NOMO-1 treated with dmso at 0.1 percent for 144 hours (cell line): ENCODE data around the gene RBM33.

ENCODE experiments used
- DNase-seq: peaks from one replicate; lab custom pipeline; 2025; ENCODE audit not compliant: unreplicated experiment; lab: John Stamatoyannopoulos, UW

Gene RBM33

GRCh38 chr7:155741805-155742204 lies 97.3 kb downstream of the RBM33 start:
- DNase-seq: no peak

- DNase-seq: no peak
Observed at GRCh38 chr7:155743177-155743576, 98.7 kb downstream of the RBM33 start.

GRCh38 chr7:155744971-155745683 lies 100.7 kb downstream of the RBM33 start:
- DNase-seq: no peak

GRCh38 chr7:155745737-155746136 lies 101.3 kb downstream of the RBM33 start:
- DNase-seq: no peak

- no peak for DNase-seq
Observed at GRCh38 chr7:155746188-155746587, 101.7 kb downstream of the RBM33 start.

DNA sequence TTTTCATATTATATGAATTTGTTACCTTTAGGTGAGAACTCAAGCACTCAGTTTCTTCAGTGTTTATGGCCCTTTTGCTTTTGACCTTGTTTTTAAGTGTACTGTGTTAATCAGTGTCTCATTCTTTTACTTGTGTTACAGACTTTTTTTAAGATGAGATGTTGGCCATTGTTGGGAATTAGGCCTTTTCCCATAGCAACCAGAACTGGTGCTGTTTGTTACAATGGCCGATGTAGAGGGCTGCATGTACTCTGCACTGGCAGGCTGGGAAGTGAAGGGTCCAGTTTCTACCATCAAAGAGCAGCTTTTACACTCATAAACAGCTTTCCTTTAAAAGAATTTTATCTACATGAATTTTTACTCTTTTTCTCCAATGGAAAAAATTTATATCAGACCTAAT lies 102.7 kb downstream of the RBM33 start:
- no peak for DNase-seq

DNA sequence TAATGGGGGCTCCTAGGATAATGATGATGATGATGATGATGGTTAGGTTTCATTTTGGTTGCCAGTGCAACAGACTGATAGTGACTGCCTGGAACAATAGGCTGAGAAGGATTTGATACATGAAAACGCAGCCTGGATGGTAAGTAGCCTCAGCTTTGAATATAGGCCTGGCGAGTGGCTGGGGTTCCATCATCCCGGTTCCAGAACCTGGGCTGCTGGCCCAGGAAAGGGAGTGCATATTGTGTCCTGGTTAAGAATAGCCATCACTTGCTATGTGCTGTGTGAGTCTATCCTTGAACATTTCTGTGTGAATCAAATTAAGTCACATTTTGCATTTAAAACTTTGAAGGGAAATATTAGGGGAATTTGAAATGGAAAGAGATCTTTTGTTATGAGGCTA lies 105.1 kb downstream of the RBM33 start:
- no peak for DNase-seq

DNA sequence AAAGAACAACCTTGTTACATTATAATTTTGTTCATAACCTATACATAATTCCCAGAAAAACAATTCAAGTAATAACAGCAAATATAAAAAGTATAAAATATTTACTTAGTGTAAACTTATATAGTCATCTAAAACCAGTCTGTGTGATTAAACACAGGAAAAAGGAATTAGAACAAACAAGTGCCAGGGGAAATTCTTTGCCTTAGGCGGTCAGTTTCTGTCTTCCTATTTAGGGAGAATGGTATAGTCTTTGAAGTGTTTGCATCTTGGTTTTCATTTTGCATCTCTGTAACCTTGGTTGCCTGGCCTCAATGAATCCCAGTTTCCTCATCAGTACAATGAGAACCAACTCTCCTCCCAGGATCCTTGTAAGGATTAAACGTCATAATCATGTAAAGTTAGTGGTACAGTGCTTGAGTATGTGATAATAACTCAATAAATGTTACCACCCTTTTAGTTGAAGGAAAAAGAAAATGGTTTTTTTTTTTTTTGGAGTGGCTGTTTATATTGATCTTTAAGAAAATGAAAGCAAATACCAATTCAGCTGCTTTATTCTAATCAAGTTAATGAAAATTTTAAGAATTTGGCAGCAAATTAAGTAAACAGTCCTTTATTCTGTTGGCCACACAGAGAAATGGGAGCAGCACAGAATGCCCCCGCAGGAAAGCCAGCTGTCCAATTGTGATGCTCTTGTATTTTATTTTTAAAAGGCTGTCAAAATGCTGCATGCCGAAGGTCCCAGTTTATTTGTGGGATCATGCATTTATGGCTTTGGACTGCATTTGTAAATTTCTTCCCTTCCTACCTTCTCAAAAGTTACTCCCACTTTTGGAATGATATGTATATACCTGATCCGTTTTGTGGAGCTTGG lies 106.0 kb downstream of the RBM33 start:
- DNase-seq: no peak

DNA sequence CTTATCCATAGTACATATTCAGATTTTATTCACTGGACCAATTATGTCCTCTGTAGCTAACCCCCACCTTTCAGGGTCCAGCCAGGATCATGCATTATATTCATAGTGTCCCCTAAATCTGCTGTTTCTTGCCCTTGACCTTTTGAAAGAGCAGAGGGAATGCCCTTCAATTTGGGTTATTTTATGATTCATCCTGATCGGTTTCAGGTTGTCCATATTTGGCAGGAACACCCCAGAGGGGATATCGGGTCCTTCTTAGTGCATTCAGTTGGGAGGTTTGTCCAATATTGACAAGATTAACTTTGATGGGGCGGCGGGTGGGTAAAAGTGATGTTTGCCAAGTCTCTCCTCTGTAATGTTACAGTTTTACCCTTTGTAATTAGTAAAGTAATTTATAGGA lies 106.9 kb downstream of the RBM33 start:
- no peak for DNase-seq

DNA sequence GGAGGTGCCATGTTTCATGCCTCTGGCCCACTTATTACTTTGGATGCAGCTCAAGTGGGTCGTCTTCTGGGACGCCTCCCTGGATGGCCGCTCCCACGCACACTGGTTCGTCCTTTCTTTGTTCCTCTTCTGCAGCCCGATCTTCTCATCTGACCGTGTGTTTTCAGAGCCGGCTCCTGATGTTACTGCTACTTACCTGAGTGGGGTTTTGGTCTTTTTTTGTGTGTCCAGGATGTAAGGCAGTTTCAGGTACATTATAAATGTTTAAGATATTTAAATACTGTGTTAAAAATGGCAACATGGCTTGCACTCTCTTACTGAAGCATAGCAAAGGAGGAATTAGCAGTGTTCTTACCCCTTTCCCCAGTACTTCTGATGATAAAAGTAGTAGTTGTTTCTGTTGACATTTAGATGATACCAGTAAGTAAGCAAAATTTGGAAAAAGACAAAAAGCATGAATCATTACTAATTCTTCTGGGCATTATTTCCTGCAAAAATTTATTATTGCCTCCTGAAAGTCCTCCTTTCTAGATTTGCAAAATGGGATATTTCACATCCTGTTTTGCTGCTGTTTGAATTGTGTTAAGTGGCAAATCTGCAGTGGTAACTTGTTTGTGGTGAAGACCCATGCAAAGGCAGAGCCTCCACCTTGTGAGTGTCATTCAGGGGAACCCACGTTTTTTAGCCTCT lies 108.4 kb downstream of the RBM33 start:
- DNase-seq: no peak

DNA sequence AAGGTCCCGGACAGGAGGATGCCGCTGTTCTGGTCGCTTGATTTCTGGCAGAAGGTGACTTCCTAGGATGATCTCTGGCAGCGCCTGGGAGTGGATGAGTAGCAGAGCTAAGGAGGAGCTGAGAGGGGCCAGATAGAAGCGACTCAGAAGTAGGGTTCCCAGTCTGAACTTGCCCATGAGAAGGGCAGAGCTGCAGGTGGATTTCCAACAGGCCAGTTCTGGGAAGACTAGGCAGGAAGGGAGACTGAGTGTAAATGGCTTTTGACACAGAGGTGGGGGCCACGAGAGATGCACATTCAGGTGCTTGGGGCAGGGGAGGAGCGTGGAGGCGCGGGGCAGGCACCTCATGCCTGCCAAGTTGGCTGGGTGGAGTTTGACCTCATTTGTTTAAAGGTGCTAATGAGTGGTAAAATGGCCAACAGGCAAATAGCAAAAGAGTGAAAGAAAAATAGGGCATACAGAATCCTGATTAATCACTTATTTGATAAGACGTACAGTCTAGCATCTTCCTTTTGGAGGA lies 109.0 kb downstream of the RBM33 start:
- no peak for DNase-seq

GRCh38 chr7:155754165-155754564 lies 109.7 kb downstream of the RBM33 start:
- no peak for DNase-seq

DNA sequence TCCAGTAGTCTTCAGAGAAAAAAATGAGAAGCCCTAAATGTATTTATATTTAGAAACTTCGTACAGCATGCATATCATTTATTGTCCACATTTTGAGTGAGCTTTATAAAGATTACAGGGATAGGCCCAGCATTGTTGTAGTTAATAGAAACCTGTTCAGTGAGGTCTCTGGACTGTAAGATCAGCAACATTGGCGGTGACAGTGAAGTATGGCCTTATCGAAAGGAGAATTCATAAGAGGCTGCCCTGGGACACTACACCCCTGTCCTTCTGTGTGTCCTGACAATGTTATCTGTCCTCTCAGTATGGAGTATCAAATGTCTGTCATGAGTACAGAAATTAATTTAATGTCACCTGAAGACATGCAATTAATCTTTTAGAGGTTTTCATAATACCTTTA lies 110.6 kb downstream of the RBM33 start:
- DNase-seq: no peak

DNA sequence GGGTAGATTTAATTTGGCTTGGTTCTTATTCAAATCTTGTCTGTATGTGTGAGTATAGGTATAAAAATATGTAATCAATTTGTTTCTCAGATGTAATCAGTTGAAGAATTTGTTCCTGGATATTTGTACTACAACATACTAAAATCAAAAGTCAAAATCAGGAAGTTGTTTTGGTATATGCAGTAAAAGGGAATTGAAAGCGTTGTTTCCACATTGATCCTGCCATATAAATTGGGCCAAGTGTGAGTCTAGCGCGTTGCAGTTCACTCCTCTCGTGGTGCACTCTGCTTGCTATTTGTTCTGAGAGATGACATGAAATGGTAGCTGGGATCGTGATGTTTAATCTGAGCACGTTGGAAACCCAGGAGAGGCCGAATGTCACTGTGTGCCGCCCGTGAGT lies 111.9 kb downstream of the RBM33 start:
- peak; percentile 28 for DNase-seq

GRCh38 chr7:155758348-155758747 lies 113.9 kb downstream of the RBM33 start:
- no peak for DNase-seq

DNA sequence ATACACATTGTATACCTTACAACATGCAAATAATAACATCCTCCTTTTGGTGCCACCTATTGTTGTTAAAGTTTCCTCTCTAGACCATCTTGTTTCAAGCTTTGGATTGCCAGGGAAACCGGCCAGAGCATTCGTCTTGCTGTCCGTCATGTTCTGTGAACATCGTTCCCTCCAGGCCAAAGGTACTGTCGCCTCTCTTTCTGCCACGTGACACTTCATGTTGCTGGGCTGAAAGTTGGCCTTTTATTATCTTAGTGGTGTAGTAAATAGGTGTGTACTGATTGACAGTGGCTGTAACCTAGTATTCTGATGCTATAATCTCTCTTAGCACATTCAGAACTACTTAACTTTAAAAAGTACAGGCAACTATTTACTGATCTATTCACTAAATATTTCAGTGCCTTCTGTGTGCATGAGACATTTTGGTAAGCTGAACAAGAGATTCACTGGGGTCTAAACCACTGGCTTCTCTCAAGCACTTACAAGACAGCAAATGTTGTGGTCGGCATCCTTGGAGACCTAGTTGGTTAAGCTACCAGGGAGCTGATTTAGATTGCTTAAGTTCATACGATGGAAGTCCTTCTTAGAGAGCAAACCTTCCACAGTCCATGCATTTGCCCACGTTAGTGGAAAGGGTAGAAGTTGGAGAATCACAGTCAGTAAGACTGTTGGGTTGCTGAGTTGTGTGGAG lies 115.4 kb downstream of the RBM33 start:
- DNase-seq: no peak

- no peak for DNase-seq
Observed at GRCh38 chr7:155761162-155761561, 116.7 kb downstream of the RBM33 start.

DNA sequence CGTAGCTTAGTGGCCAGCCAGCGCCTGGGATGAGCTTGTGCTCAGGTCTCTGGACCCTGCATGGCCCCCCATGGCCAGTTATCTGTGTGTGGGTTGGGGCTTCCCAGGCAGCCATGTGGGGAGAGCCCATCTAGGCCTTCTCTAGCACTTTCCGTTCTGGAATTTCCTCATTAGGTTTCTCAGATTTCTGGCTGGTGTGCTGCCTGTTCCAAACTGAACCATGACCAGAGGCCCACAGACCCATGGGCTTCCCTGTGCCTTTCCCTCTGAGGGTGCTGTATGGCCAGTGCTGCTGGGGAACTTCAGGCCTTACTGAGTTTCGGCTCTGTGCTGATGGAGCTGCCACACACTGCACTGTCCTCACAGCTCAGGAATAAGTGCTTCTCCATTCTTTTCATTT lies 117.6 kb downstream of the RBM33 start:
- no peak for DNase-seq

DNA sequence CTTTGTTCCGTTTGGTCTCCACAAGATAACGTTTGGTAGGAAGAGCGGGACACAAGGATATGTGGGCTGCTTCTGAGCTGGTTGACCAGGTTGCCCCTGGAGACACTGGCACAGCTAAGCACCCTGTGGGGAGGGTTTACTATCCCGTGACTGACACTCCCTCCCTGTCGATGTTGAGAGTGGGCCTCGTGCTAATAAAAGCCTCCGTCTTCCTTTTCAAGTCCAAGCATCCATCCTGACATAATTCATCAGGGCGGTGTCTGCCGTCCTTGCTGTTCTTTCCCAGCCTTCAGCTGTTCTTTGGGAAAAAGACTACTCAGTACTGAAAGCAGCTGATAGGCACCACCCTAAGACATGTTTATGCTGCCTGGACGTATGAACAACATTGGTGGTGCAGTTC lies 118.2 kb downstream of the RBM33 start:
- no peak for DNase-seq

DNA sequence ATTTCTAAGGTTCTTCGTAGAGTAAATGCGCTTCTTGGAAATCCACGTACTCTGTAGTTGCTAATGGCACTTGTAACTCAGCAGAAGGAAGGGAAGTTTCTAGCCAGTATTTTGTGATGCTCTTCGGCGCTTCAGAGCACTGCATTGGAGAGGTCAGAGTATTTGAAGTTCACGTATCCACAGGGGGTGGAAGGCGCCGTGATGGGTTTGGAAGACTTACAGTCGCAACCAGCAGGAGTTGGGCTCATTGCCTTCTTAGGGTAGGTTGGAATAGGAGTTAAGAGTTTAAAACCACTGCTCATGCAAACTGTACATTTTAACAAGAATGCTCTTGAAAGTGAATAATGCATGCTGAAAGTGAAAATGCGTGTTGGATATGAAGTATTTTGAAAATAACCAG lies 118.7 kb downstream of the RBM33 start:
- DNase-seq: no peak
